ENCODE data around the gene SELENOI.
"Not testable (repeated sequence)": the region's sequence is repeated elsewhere in the genome, so short reads cannot be mapped to it uniquely, and the experiment has no call there.

DNA sequence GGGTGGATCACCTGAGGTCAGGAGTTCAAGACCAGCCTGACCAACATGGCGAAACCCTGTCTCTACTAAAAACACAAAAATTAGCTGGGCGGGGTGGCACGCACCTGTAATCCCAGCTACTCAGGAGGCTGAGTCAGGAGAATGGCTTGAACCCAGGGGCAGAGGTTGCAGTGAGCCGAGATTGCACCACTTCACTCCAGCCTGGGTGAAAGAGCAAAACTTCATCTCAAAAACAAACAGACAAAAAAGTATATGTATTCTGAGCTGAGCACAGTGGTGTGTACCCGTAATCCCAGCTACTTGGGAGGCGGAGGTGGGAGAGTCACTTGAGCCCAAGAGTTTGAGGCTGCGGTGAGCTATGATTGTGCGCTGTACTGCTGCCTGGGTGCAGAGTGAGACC is 14.6 kb upstream of the SELENOI start:
- TF ChIP-seq POLR2AphosphoS5 (IDR thresholded peaks at IDR 0.05; ENCODE audit: low read depth, low read length); TAF1 (IDR thresholded peaks at IDR 0.05; ENCODE audit: low read depth, low read length); POLR2A (IDR thresholded peaks at IDR 0.05; ENCODE audit: low read depth, low read length); SPI1 (IDR thresholded peaks at IDR 0.05; ENCODE audit: low read depth, low read length); PAX5 (IDR thresholded peaks at IDR 0.05; ENCODE audit: insufficient read depth, low read length, severe bottlenecking): not testable (repeated sequence)
